ENCODE results near the gene HOXB1.

HOXB1 gene

DNA sequence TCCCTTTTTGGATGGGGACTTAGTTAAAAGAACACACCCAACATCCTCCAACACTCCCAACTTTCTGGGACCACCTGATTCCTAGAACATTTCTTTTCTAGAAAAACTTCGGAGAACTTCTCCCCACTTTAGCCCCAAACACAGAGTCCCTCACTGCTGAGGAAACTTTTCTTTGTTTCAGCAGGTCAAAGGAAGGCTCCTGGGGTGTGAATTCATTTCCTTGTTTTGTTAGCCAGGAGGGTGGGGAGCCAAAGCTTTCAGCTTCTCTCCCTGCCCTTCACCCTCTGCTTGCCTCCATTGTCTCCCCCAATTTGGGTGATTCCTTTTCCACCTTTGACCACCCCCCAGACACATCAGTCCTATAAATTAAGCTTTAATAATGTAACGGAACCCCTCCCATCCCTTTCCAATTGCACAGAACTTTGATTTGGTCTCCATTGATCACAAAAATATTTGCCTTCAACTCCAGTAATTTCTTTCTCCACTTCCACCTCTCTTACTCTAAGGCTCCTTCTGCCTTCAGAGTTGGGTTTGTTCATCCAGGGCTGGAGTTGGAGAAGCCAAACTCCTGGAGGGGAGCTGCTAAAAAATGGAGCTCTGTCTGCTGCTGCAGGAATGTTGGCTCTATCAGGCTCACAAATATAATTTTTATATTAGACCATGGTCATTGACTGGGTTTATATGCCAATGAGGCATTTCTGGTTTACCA, 37.0 kb upstream of the HOXB1 start:
- no peak for DNase-seq (ENCODE audit: low read depth, low spot score)

GRCh38 chr17:48567209-48567608, 36.4 kb upstream of the HOXB1 start:
- no peak for DNase-seq (ENCODE audit: low read depth, low spot score)

DNA sequence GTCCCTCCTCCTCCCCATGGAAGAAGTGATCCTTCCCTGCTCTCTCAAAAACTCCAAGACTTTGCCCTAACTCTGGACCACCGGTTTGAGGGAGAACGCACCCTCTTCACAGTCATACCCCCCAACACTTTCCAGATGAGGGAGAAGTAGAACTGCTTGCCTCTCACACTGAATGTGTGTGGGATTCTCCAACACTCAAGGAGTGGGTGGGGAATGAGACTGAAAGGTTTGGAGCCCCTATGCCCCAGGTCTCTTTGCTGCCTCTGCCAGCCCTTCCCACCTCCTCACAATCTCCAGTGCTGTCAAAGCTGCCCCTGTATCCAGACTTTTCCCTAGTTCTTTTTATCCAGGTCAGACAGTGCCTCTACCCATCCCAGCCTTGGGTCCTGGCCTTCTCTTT, 35.9 kb upstream of the HOXB1 start:
- no peak for DNase-seq (ENCODE audit: low read depth, low spot score)

- DNase-seq (ENCODE audit: low read depth, low spot score) = no peak
Measured at GRCh38 chr17:48565925-48566710, 35.3 kb upstream of the HOXB1 start.

- DNase-seq (ENCODE audit: low read depth, low spot score) = no peak
Measured at GRCh38 chr17:48565022-48565554, 34.3 kb upstream of the HOXB1 start.

- no peak for DNase-seq (ENCODE audit: low read depth, low spot score)
Measured at GRCh38 chr17:48564188-48565021, 33.6 kb upstream of the HOXB1 start.

DNA sequence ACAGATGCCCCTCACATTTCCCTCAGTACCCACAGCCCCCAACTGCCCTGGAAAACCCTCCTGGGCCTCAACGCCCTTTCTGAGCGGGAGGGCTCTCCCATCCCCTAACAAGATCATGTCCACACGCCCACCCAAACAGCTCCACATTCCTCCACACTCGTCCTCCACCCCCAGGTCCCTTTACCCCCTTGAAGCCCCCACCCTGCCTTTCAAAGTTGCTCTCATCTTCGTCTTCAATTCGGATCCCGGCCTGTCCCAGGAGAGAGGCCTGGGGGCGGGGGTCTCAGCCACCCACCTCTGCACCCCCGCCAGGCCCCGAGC, 33.0 kb upstream of the HOXB1 start:
- no peak for DNase-seq (ENCODE audit: low read depth, low spot score)

DNA sequence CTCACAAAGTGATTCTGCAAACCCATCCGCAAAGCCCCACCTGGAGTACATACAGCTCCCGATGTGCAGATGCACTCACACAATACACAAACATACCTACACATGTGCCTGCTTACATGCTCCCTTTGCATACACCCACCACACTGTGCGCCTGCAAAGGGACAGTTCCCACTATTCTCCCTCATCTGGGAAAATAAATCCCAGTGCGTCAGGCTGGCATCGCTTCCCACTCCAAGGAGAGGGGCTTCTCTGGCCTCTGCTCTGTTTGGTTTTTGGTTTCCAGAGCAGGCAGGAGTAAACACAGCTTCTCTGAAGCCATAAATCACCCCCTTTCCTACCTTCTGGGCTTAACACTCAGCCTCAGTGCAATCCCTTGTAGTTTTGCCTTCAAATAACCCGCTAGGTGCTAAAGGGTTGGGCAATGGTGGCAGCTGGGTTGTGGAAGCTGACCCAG, 32.6 kb upstream of the HOXB1 start:
- DNase-seq (ENCODE audit: low read depth, low spot score) = no peak

DNA sequence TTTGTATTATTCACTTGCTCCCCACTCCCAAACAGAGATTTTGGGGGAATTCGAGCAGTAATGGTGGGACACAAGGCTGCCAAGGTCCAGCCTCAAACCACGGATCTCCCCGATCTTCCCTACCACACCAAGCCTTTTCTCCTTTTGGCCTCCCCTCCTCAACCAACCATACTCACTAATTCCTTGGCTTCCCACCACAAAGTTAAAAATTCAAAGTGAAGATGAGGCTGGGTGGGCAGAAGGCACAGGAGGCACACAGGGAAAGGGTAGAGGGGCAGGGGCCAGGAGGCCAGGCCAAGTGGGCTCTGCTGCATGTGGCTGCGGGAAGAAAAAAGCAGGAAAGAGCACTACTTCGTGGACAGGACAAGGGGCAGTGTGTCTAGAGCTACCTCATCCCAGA, 32.1 kb upstream of the HOXB1 start:
- DNase-seq (ENCODE audit: low read depth, low spot score) = no peak

- no peak for DNase-seq (ENCODE audit: low read depth, low spot score)
Measured at GRCh38 chr17:48561884-48562810, 31.3 kb upstream of the HOXB1 start.

GRCh38 chr17:48559840-48560817, 29.3 kb upstream of the HOXB1 start:
- DNase-seq (ENCODE audit: low read depth, low spot score) = peak; percentile 27

DNA sequence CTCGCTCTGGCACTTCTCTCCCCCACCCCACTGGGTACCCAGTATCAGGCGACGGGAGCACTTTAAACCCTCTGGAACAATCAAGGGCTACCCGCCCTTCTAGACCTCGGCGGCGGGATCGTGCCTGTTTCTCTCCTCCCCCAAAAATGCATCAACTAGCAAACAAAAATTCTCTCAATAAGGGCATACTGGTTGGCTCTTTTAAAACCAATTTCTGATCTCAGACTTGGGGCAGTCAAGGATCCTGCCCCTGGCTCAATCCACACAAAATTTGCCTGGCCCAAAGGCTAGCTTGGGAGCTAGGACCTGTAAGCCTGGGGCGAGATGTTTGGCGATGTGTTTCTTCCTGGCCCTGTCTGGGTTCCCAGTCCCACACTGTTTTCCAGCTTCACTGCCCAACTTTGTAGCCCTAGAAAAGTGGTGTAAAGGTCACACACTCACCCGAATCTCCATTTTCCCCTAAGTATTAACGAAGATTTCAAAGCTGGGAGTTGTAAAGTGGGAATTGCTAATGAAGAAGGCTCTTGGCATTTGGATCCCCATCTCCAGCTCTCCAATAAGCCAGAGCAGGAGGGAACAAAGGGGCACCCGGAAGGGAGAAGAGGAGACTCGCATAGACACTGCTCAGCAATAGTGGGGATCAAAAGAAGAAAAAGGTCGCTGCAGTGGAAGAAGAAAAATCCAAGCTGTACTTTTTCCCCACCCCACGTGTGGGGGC, 28.5 kb upstream of the HOXB1 start:
- peak; percentile 19 for DNase-seq (ENCODE audit: low read depth, low spot score)

GRCh38 chr17:48558831-48559121, 28.0 kb upstream of the HOXB1 start:
- no peak for DNase-seq (ENCODE audit: low read depth, low spot score)

GRCh38 chr17:48558057-48558830, 27.4 kb upstream of the HOXB1 start:
- DNase-seq (ENCODE audit: low read depth, low spot score) = peak; percentile 62

- DNase-seq (ENCODE audit: low read depth, low spot score) = peak; percentile 18
Measured at GRCh38 chr17:48556576-48557401, 26.0 kb upstream of the HOXB1 start.

DNA sequence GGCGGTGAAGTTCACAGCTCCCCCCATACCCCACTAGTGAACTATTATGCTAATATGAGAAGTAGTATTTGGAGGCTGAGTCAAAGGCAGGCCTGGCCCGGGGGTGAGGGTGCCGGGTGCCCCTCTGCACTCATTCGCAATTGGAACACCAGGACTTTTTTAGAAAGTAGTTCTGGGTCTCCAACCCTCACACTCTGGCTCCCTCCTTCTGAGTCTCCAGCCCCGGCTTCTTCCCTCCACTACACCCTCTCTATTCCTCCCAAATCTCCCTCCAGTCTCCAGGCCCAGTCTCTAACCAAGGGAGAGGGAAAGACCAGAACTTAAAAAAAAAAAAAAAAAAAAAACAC, 25.4 kb upstream of the HOXB1 start:
- peak; percentile 27 for DNase-seq (ENCODE audit: low read depth, low spot score)

DNA sequence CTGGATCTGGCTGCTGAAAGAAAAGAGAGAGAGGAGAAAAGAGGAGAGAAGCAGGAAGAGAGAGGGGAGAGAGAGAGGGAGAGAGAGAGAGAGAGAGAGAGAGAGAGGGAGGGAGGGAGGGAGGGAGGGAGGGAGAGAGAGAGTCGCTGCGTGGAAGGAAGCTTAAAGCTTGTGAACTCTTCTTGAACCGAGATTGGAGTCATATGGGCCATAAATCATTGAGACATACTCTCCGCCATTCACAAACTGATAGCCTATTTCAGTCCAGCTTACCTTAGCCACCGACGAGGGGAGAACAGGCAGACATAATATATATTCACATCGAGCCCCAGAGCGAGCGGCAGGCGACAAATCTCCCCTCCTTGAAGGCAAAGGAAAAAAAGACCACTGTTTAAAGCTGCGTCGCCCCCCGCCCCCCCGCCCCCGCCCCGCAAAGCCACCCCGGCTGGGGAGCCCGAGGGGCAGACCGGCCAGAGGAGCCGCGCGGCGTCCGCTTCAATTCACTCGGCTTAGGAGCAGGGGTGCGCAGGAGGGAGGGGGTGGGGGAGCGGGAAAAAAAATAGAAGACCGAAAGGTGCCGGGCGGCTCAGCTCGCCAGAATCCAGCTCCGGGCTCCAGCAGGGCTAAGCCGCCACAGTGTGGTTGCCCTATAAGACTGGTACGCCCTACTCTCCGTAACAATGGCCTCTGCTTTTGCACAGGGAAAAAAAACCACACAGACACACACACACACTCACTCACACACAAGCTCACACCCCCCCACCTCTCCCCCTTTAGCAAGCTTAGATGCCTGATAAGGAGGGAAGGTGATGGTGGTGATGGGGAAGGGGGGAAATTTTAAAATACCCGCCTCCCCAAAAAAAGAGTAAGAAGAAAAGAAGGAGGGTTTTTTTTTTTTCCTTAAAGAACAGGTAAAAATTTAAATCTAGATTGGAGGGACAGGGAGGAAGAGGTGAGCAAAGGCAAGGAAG, 24.7 kb upstream of the HOXB1 start:
- DNase-seq (ENCODE audit: low read depth, low spot score) = peak; percentile 54
